HUES6 (cell line): ENCODE measurements around the gene TXNDC11.

Experiments
- H3K27ac ChIP-seq: 2 replicates; pipeline ENCODE4 v1.7.0; 2013; ENCODE audit warnings: low read depth, mild to moderate bottlenecking, low read length, inconsistent platforms
- H3K27me3 ChIP-seq: 2 replicates; pipeline ENCODE4 v1.6.1; 2013; ENCODE audit warnings: low read length; ENCODE audit not compliant: control insufficient read depth, insufficient read depth
- H3K36me3 ChIP-seq: 2 replicates; pipeline ENCODE4 v1.6.1; 2013; ENCODE audit warnings: low read length; ENCODE audit not compliant: control insufficient read depth, insufficient read depth
- H3K4me1 ChIP-seq: 2 replicates; pipeline ENCODE4 v1.6.1; 2013; ENCODE audit warnings: low read length; ENCODE audit not compliant: control insufficient read depth, insufficient read depth
- H3K4me3 ChIP-seq: 2 replicates; pipeline ENCODE4 v1.5.1; 2013; ENCODE audit warnings: low read depth, low read length
- H3K9ac ChIP-seq: one replicate; pipeline ENCODE4 v1.6.1; 2013; ENCODE audit warnings: mild to moderate bottlenecking, low read length
- H3K9me3 ChIP-seq: 2 replicates; pipeline ENCODE4 v1.6.1; 2013; ENCODE audit warnings: low read depth, low read length; ENCODE audit not compliant: control insufficient read depth, insufficient read depth

The TXNDC11 gene

DNA sequence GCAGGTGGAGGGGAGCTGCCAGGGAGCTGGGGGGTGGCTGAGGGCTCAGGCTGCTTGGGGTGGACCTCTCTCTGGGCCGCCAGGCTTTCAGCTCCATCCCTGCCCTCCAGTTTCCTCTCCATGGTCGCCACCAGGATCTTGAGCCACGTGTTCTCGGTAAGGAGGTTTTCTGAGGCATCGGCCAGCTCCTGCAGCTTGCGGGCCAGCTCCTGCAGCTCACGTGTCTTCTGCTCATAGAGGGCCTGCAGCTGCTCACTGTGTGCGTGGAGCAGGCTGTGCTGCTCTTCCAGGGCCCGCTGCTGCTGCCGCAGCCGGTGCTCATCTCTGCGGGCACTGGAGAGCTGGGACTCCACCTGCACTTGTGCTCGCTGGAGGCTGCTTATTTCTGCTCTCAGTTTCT, 63.4 kb downstream of the TXNDC11 start:
- no peaks in the 10 kb centered on the region for H3K27me3 ChIP-seq
- no peaks in the 10 kb centered on the region for H3K4me1 ChIP-seq
- H3K4me3 ChIP-seq, result no peak overlapping the region
- H3K9ac ChIP-seq, result no peak overlapping the region
- H3K27ac ChIP-seq, result no peak overlapping the region
- no peaks in the 10 kb centered on the region for H3K9me3 ChIP-seq
- peaks cover 77% of the 10 kb centered on the region for H3K36me3 ChIP-seq

DNA sequence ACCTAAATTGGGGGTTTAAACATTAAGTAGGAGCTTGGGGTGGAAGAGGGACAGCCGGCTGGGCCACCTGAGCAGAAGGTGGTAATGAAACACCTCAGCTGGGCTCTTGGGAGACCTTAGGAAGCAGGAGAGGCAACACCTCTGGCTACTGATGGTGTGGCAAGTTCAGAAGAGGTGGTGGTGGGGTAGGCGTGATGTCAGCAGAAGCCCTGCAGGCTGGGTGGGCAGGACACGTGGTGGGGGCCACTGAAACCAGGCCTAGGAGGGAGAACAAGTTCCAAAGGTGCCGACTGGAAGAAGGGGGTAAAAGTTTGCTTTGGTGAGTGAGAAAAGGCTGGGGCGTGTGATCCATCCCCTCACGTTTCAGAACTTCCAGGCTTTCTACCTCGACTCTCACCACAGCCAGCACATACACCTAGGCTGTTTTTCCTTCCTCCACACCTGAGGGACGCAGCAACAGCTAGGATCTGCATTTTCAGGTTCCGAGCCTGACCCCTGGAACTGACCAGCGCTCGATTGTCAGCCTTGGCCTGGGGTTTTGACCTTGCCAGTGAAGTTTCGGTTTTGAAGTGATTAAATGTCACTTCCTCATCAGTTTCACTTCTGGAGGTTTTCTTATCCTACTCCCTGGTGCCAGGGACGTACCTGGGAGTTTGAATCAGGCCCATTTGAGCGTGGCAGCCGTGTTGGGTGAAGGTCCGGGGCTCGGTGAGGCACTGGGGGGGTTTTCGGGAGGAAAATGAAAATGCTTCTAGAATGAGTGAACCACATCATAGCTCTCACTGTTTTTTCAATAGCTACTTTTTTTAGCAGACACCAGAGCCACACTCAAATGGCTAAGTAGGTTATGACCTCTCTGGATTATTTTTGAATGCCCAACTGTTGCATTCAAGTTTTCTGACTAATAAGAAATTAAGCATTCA, 64.4 kb downstream of the TXNDC11 start:
- H3K4me3 ChIP-seq, result no peak overlapping the region
- no peak overlapping the region for H3K9ac ChIP-seq
- 0 out of 2 replicates have a peak, but pooled peaks cover under 1% of the 10 kb centered on the region for H3K4me1 ChIP-seq
- H3K9me3 ChIP-seq, result no peaks in the 10 kb centered on the region
- H3K27me3 ChIP-seq, result no peaks in the 10 kb centered on the region
- peaks cover 67% of the 10 kb centered on the region for H3K36me3 ChIP-seq
- H3K27ac ChIP-seq, result peak overlapping the region; percentile 54; the same call in 1 of the 2 replicates

DNA sequence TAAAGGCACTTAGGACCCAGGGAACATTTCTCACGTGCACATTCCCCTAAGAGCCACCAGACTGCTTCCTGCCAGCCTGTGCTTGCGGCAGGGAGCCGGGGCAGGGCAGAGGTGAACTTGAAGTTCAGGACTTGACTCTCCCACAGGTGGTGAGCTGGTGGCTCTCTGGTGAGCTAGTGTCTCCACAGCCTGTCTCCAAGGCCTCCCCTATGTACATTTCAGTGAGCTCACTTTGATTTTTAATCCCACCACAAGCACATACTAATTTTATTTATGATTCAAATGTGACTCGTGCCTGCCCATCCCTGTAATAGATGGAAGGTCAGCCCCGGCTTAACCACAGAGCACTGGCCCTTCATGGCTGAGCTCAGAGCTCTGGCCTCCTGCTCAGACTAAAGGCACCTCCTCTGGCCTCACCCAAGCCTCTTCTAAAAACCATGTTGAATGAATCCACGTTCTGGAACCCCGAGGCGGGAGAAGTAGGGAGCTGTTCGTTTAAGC, 65.2 kb downstream of the TXNDC11 start:
- no peak overlapping the region for H3K9ac ChIP-seq
- peaks cover 8% of the 10 kb centered on the region for H3K4me1 ChIP-seq
- H3K27ac ChIP-seq, result peak overlapping the region; percentile 54; the same call in 1 of the 2 replicates
- H3K27me3 ChIP-seq, result no peaks in the 10 kb centered on the region
- H3K36me3 ChIP-seq, result peaks cover 60% of the 10 kb centered on the region
- no peak overlapping the region for H3K4me3 ChIP-seq
- H3K9me3 ChIP-seq, result no peaks in the 10 kb centered on the region

DNA sequence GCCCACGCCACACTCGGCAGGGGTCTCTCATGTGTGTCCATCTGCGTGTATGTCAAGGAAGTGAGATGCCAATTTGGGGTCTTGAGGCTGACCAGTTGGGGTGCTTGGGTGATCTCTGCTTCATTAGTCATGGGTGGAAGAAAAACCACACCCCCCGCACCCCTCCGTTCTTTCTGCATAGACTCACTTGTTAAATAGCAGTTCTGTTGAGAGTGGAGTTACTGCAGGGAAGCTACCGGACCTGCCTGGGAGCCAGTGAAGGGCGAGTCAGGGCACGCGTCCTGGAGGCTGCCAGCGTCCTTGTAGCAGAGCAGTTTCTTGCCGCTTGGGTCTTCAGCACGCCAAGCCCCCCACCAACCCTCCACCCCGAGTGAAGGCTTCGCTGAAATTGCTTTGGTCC, 65.9 kb downstream of the TXNDC11 start:
- no peak overlapping the region for H3K9ac ChIP-seq
- H3K27me3 ChIP-seq, result no peaks in the 10 kb centered on the region
- no peak overlapping the region for H3K4me3 ChIP-seq
- H3K36me3 ChIP-seq, result peaks cover 54% of the 10 kb centered on the region
- H3K4me1 ChIP-seq, result peaks cover 14% of the 10 kb centered on the region
- H3K9me3 ChIP-seq, result no peaks in the 10 kb centered on the region
- no peak overlapping the region for H3K27ac ChIP-seq

DNA sequence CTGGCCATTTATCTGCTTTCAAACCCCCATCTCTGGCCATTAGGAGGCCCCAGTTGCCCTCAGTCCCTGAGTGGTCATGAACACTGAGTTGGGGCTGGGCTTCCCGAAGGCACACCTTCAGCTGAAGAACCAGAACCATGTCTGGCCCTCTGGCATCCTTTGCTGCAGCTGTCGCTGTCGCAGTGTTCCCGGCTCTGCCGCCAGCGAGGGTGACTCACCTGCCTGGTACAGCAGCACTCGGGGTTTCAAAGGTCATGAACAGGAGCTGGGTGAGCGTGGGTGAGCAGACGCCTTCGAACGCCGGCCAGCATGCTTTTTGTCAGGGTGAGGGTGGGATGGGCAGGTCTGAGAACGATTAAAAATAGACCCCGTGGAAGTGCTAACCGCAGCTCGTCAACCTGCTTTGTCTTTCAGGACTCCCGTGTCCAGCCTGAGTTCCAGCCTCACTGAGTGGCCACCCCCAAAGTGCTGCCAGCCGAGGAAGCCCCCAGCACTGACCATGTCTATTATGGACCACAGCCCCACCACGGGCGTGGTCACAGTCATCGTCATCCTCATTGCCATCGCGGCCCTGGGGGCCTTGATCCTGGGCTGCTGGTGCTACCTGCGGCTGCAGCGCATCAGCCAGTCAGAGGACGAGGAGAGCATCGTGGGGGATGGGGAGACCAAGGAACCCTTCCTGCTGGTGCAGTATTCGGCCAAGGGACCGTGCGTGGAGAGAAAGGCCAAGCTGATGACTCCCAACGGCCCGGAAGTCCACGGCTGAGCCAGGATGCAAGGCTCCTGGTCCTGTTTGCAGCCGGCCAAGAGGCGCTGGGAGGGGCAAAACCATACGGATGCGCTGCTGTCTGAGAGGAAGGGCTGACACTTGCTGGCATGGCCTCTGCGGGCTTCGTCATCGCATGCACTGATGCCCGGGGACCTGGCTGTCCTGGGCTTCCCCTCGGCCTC, 66.8 kb downstream of the TXNDC11 start:
- Histone ChIP-seq H3K9ac (no peak overlapping the region), H3K9me3 (no peaks in the 10 kb centered on the region), H3K36me3 (peaks cover 48% of the 10 kb centered on the region), H3K4me3 (no peak overlapping the region), H3K27me3 (no peaks in the 10 kb centered on the region), H3K4me1 (peaks cover 21% of the 10 kb centered on the region), H3K27ac (no peak overlapping the region)

DNA sequence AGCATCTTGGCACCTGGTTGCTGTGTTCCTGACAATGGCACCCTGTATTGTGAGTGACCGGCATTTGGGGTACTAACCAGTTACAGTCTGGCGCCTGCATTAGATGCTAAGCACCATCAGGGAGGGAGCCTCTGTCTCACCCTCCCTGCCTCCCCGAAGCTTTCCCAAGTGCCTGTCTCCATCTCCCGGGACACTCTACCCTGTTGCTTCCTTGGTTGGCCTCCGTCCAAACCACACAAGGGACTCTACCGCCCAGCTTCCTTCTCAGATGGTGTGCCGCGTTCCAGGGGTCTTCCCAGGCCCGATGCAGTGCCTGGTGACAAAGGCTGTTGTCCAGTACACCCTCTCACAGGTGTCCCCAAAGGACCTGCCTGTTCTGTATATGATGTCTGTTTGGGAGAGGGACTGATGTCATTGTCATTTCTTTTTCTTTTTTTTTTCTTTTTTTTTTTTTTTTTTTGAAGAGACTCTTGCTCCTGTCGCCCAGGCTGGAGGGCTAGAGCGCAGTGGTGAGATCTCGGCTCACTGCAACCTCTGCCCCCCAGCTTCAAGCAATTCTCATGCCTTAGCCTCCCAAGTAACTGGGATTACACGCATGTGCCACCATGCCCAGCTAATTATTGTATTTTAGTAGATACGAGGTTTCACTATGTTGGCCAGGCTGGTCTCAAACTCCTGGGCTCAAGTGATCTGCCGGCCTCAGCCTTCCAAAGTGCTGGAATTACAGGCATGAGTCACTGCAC, 67.7 kb downstream of the TXNDC11 start:
- no peak overlapping the region for H3K4me3 ChIP-seq
- H3K27ac ChIP-seq, result no peak overlapping the region
- H3K9ac ChIP-seq, result no peak overlapping the region
- H3K4me1 ChIP-seq, result peaks cover 29% of the 10 kb centered on the region
- H3K27me3 ChIP-seq, result no peaks in the 10 kb centered on the region
- H3K9me3 ChIP-seq, result no peaks in the 10 kb centered on the region
- peaks cover 42% of the 10 kb centered on the region for H3K36me3 ChIP-seq

DNA sequence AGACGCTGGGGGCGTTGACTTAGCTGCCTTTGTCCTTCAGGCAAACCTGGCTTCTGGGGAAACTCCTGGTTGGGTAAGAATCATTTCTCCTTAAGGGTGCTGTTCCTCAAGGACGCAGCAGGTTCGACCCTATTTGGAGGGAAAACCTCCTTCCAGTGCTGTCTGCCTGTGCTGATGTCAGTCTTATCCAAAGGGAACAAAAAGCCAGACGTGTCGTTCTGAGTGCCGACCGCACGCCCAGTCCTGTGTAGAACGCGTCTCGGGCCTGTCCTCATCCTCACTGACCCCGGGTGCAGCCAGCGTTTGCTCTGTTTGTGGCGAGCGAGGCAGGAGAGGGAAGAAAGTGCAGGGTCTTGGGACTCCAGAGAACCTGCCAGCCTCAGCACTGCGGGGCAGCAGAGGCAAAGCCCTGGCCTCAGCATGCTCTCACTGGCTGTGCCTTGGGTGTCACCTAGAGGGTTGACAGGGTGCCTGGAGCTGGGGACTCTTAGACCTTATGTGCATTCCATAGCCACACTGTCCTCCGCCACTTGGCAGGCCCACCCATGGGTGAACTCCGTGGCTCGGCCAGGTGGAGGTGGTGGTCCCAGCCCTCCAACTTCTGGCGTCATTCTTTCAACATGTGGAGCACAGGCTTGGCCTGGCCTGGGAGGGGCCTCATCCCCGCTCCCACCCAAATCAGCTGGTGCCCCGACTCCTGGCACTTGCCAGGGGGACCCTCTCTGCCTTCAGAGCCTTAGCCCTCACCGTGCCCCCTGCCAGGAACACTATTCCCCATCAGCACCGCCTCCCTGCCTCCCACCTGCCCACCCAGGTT, 68.4 kb downstream of the TXNDC11 start:
- no peak overlapping the region for H3K27ac ChIP-seq
- H3K27me3 ChIP-seq, result no peaks in the 10 kb centered on the region
- no peaks in the 10 kb centered on the region for H3K9me3 ChIP-seq
- H3K9ac ChIP-seq, result no peak overlapping the region
- H3K4me1 ChIP-seq, result peaks cover 37% of the 10 kb centered on the region
- peaks cover 35% of the 10 kb centered on the region for H3K36me3 ChIP-seq
- H3K4me3 ChIP-seq, result no peak overlapping the region

DNA sequence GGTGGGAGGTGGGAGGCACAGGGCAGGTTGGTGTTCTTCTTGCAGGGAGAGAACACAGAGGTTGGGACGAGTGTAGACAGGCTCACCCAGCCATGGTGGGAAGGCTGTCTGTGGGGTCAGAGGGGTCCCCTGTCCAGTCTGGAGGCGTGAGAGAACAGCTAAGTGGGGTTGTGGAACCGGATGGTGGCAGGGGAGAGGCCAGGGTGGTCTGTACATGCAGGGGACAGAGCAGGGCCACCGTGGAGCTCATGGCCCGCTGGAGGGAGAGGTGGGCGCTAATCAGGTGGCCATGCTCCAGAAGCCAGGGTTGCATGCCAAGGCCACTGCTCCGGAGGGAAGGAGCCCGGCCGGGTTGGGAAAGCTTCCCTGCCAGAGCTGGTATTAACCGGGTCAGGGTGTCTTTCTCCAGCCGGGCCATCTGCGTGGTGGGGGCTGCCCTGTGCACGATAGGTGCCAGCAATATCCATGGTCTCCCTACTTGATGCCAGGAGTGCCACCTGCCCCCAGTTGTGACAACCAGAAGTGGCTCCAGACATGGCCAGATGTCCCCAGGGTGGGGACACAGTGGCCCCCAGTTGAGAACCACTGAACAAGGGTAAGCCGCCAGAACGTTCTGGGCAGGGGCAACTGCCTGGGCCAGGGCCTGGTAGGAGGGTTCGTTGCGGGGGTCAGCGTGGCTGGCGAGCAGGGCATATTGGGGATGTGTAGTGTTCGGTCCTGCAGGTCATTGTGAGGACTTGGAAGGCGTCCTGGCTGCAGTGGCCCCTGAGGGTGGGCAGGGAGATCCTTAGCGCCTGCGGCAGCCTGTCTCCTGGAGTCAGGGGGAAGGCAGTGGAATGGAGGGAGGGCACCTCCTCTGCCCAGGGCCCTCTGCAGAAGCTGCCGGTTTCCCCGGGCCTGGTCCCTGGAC, 69.3 kb downstream of the TXNDC11 start:
- Histone ChIP-seq H3K27me3 (no peaks in the 10 kb centered on the region), H3K9ac (no peak overlapping the region), H3K4me3 (no peak overlapping the region), H3K9me3 (no peaks in the 10 kb centered on the region), H3K4me1 (peaks cover 37% of the 10 kb centered on the region), H3K36me3 (peaks cover 27% of the 10 kb centered on the region), H3K27ac (no peak overlapping the region)

DNA sequence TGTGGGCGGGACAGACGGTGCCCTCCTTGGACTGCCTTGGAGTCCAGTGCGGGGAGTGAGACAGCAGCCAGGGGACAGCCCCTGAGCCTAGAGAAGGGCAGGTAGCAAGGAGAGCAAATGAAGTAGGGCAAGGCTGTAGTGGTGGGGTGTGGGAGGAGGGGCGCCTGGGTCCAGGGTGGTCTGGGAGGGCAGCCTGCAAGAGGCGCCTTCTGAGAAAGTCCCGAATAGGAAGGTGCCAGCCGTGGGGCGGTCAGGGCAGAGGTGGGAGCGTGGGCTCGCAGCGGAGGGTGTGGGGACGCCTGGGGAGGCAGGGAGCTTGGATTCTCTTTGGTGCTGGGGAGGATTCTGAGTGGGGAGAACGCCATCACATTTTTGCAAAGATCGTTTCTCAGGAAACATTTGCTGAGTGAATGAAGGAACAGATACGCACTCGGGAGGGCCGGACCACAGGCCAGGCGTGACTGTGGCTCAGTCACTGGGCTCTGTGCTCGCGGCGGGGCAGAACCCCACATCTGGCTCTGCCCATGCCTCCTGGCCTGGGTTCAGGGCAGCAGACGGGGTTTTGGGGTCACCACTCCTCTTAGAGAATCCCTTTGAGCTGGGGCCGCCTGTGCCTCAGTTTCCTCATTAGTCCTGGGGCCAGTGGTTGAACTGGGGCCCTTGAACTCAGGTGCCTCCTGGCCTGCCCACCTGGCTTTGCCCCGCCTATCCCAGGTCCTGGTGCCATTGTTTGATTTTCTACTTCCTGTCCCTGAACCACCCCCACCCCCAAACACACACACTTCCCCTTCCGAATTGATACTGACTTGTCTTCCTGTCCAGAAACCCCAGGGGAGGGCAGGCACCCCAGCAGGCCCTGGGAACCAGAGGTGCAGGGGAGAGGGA, 70.2 kb downstream of the TXNDC11 start:
- H3K4me3 ChIP-seq, result no peak overlapping the region
- peaks cover 37% of the 10 kb centered on the region for H3K4me1 ChIP-seq
- peaks cover 18% of the 10 kb centered on the region for H3K36me3 ChIP-seq
- H3K27ac ChIP-seq, result no peak overlapping the region
- no peak overlapping the region for H3K9ac ChIP-seq
- no peaks in the 10 kb centered on the region for H3K9me3 ChIP-seq
- no peaks in the 10 kb centered on the region for H3K27me3 ChIP-seq
